Spleen (tissue), 7 donors: ENCODE measurements around the gene TSKS.

Experiments used
- CTCF ChIP-seq, 11 experiments: fragments of 200-600 bp in 7 of 11; fragments of 450-650 bp in 4 of 11; sonication (generic) in 4 of 11; IDR thresholded peaks in 8 of 11; conservative IDR thresholded peaks in 3 of 11; 1 replicate in 7 of 11; 2 replicates in 4 of 11; pipeline versions ENCODE4 v1.4.0 to v1.8.0; 2016 to 2021; ENCODE audit warnings: antibody characterized with exemption in 11 of 11, inconsistent platforms in 4 of 11, mild to moderate bottlenecking in 1 of 11
- POLR2A ChIP-seq, 3 donors: fragments of 450-650 bp; IDR thresholded peaks; one replicate each; pipeline ENCODE4 v1.5.1; 2017; ENCODE audit warnings: antibody characterized with exemption in 3 of 3, mild to moderate bottlenecking in 1 of 3
- POLR2AphosphoS5 ChIP-seq, 3 donors: sonication (generic); formaldehyde crosslinking; IDR thresholded peaks; one replicate each; pipeline ENCODE4 v1.5.1; 2017; ENCODE audit warnings: antibody characterized with exemption in 3 of 3
- donor health status: DM: no; HTN: no; CAD: no; lungs with moderate emphysema.
- donor health status: DM: no; HTN: no; CAD: no.
- donor health status: DM: no; HTN: no; CAD: no.

- TF ChIP-seq CTCF (IDR thresholded peaks at IDR 0.05 in 8 of 11, conservative IDR thresholded peaks at IDR 0.05 in 3 of 11) (no peak), POLR2A (IDR thresholded peaks at IDR 0.05) (no peak), POLR2AphosphoS5 (IDR thresholded peaks at IDR 0.05) (no peak)
Measured at GRCh38 chr19:49771674-49772139, 8.6 kb upstream of the TSKS start.
